H1 (cell line): ENCODE data around the gene LRRC30. TPM values are rescaled to one million over a fixed set of nuclear protein-coding genes. Genes with fewer than 3 reads are reported as not detected.

Experiments used
- CTCF ChIA-PET: fragments of 300-600 bp; sonication (Branson Sonifier 250); formaldehyde crosslinking; loops from one replicate; lab custom pipeline; 2021; ENCODE audit not compliant: partially characterized antibody; lab: Charles Lee
- POLR2A ChIA-PET: fragments of 300-600 bp; sonication (Branson Sonifier 250); formaldehyde crosslinking; loops from one replicate; lab custom pipeline; 2021; ENCODE audit warnings: inconsistent platforms; ENCODE audit not compliant: partially characterized antibody; lab: Charles Lee
- DNase-seq, 2 experiments: peaks; one replicate each; pipeline versions ENCODE4 v3.0.0 to v3.0.0-alpha.2; 2010 to 2022; ENCODE audit warnings: low spot score in 2 of 2, low read depth in 1 of 2, mixed read lengths in 1 of 2
- FAIRE-seq: peaks from 2 replicates; lab custom pipeline; 2011; peaks lifted over from hg19 to GRCh38; lab: Jason Lieb, UNC
- H2AFZ ChIP-seq: 2 replicates; pipeline ENCODE4 v1.8.1; 2012; ENCODE audit warnings: low read length, inconsistent platforms
- H2AK5ac ChIP-seq: 2 replicates; pipeline ENCODE4 v1.6.1; 2013; ENCODE audit warnings: low read depth, low read length
- H2BK120ac ChIP-seq: replicated peaks from 2 replicates; pipeline ENCODE3; 2013; ENCODE audit warnings: low read depth, low read length, inconsistent platforms
- H2BK12ac ChIP-seq: 2 replicates; pipeline ENCODE4 v1.6.1; 2013; ENCODE audit warnings: low read depth, low read length
- H2BK15ac ChIP-seq: 2 replicates; pipeline ENCODE4 v1.6.1; 2013; ENCODE audit warnings: low read length
- H2BK20ac ChIP-seq: 2 replicates; pipeline ENCODE4 v1.6.1; 2013; ENCODE audit warnings: low read length
- H2BK5ac ChIP-seq: 2 replicates; pipeline ENCODE4 v1.6.1; 2013; ENCODE audit warnings: low read depth, low read length
- H3K14ac ChIP-seq: 2 replicates; pipeline ENCODE4 v1.6.1; 2013; ENCODE audit warnings: inconsistent platforms; ENCODE audit not compliant: insufficient read length
- H3K18ac ChIP-seq: 2 replicates; pipeline ENCODE4 v1.6.1; 2013; ENCODE audit warnings: low read length; ENCODE audit errors: extremely low read depth
- H3K23ac ChIP-seq: 2 replicates; pipeline ENCODE4 v1.6.1; 2013; ENCODE audit warnings: inconsistent platforms; ENCODE audit not compliant: insufficient read length
- H3K23me2 ChIP-seq: 2 replicates; pipeline ENCODE4 v1.6.1; 2013; ENCODE audit warnings: low read depth, low read length
- H3K27ac ChIP-seq: 2 replicates; pipeline ENCODE4 v1.6.1; 2011; ENCODE audit warnings: low read depth, low read length, inconsistent platforms
- H3K27me3 ChIP-seq, 4 experiments: replicated peaks in 1 of 4; 1 replicate in 1 of 4; 2 replicates in 3 of 4; pipeline versions ENCODE4 v1.6.1 to v1.8.1; 2011 to 2013; ENCODE audit warnings: low read length in 3 of 4, mild to moderate bottlenecking in 3 of 4, inconsistent platforms in 2 of 4, mixed read lengths in 2 of 4, moderate library complexity in 1 of 4; ENCODE audit not compliant: control insufficient read depth in 3 of 4, insufficient read depth in 3 of 4; ENCODE audit errors: extremely low read depth in 1 of 4
- H3K36me3 ChIP-seq, 4 experiments: 2 replicates each; pipeline versions ENCODE4 v1.6.1 to v1.8.1; 2011 to 2013; ENCODE audit warnings: mild to moderate bottlenecking in 4 of 4, low read length in 3 of 4, moderate library complexity in 2 of 4, control low read depth in 1 of 4, inconsistent platforms in 1 of 4; ENCODE audit not compliant: insufficient read depth in 4 of 4, control insufficient read depth in 2 of 4
- H3K4ac ChIP-seq: replicated peaks from 2 replicates; pipeline ENCODE3; 2013; ENCODE audit warnings: low read length, low read depth, mixed read lengths, inconsistent platforms; ENCODE audit not compliant: insufficient read length
- H3K4me1 ChIP-seq, 4 experiments: replicated peaks in 1 of 4; 1 replicate in 1 of 4; 2 replicates in 3 of 4; pipeline versions ENCODE4 v1.6.1 to v1.8.1; 2011 to 2013; ENCODE audit warnings: low read length in 3 of 4, inconsistent platforms in 2 of 4, mixed read lengths in 1 of 4; ENCODE audit not compliant: insufficient read depth in 4 of 4, control insufficient read depth in 3 of 4
- H3K4me2 ChIP-seq, 2 experiments: 2 replicates each; pipeline versions ENCODE4 v1.6.1 to v1.8.1; 2011 to 2013; ENCODE audit warnings: low read depth in 2 of 2, low read length in 2 of 2, control low read depth in 1 of 2, inconsistent platforms in 1 of 2, mild to moderate bottlenecking in 1 of 2; ENCODE audit not compliant: insufficient read depth in 1 of 2
- H3K4me3 ChIP-seq, 4 experiments: fragments of 200-600, 300-600 bp in 1 of 4; sonication (generic), shearing (Covaris generic), sonication (Bioruptor Twin) in 1 of 4; 2 replicates each; pipeline versions ENCODE4 v1.5.1 to v1.8.1; 2011 to 2016; ENCODE audit warnings: low read length in 4 of 4, low read depth in 3 of 4, control low read depth in 2 of 4, inconsistent platforms in 2 of 4, mild to moderate bottlenecking in 2 of 4, mixed read lengths in 1 of 4, moderate library complexity in 1 of 4; ENCODE audit not compliant: insufficient read depth in 2 of 4; ENCODE audit errors: extremely low read depth in 1 of 4
- H3K56ac ChIP-seq: replicated peaks from 2 replicates; pipeline ENCODE3; 2013; ENCODE audit warnings: low read depth, mild to moderate bottlenecking, mixed read lengths, low read length, inconsistent platforms; ENCODE audit not compliant: insufficient read length
- H3K79me1 ChIP-seq: 2 replicates; pipeline ENCODE4 v1.6.1; 2013; ENCODE audit warnings: low read depth, low read length, control low read depth
- H3K79me2 ChIP-seq, 2 experiments: 2 replicates each; pipeline versions ENCODE4 v1.6.1 to v1.8.1; 2012 to 2013; ENCODE audit warnings: low read length in 2 of 2, mild to moderate bottlenecking in 2 of 2, inconsistent platforms in 1 of 2; ENCODE audit not compliant: insufficient read depth in 2 of 2, control insufficient read depth in 1 of 2
- H3K9ac ChIP-seq, 4 experiments: replicated peaks in 1 of 4; 1 replicate in 1 of 4; 2 replicates in 3 of 4; pipeline versions ENCODE4 v1.6.1 to v1.8.1; 2011 to 2013; ENCODE audit warnings: low read depth in 3 of 4, low read length in 3 of 4, control low read depth in 2 of 4, mild to moderate bottlenecking in 2 of 4, moderate library complexity in 2 of 4, inconsistent platforms in 1 of 4; ENCODE audit errors: extremely low read depth in 1 of 4
- H3K9me3 ChIP-seq, 2 experiments: 2 replicates each; pipeline versions ENCODE4 v1.6.1 to v1.8.1; 2012 to 2013; ENCODE audit warnings: mild to moderate bottlenecking in 2 of 2, moderate library complexity in 2 of 2, control low read depth in 1 of 2, inconsistent platforms in 1 of 2, low read depth in 1 of 2, low read length in 1 of 2, mixed read lengths in 1 of 2; ENCODE audit not compliant: insufficient read depth in 2 of 2
- H4K20me1 ChIP-seq, 2 experiments: replicated peaks in 1 of 2; 2 replicates each; pipeline versions ENCODE3 to v1.8.1; 2011 to 2013; ENCODE audit warnings: inconsistent platforms in 2 of 2, low read length in 2 of 2, mild to moderate bottlenecking in 1 of 2; ENCODE audit not compliant: insufficient read depth in 2 of 2, control insufficient read depth in 1 of 2
- H4K5ac ChIP-seq: 2 replicates; pipeline ENCODE4 v1.6.1; 2013; ENCODE audit warnings: low read length, low read depth, mixed read lengths, inconsistent platforms; ENCODE audit not compliant: insufficient read length
- H4K8ac ChIP-seq: 2 replicates; pipeline ENCODE4 v1.8.0; 2013; ENCODE audit warnings: mild to moderate bottlenecking, moderate library complexity, low read length, inconsistent platforms; ENCODE audit not compliant: insufficient read depth; ENCODE audit errors: extremely low read depth
- H4K91ac ChIP-seq: replicated peaks from 2 replicates; pipeline ENCODE3; 2013; ENCODE audit warnings: low read length, mixed read lengths, inconsistent platforms; ENCODE audit not compliant: insufficient read length
- CHD1 ChIP-seq: IDR thresholded peaks from 2 replicates; pipeline ENCODE4 v1.6.1; 2012; ENCODE audit warnings: low read depth, low read length, improper control_type of control experiment
- EGR1 ChIP-seq: IDR thresholded peaks from 2 replicates; pipeline ENCODE4 v1.6.1; 2011; ENCODE audit warnings: low read depth, low read length, borderline replicate concordance
- WGBS, 2 experiments: shearing (Covaris generic) in 1 of 2; methylation state at CpG; one replicate each; pipeline versions ENCODE4 v1.1.6 to v1.1.7; 2013 to 2015; ENCODE audit warnings: low lambda C conversion rate in 2 of 2, mixed read lengths in 2 of 2, inconsistent platforms in 1 of 2, low coverage in 1 of 2, missing lambda C conversion rate in 1 of 2; ENCODE audit not compliant: insufficient replicate concordance in 2 of 2, insufficient coverage in 1 of 2, insufficient read length in 1 of 2; ENCODE audit errors: extremely low coverage in 1 of 2, missing lambda C conversion rate in 1 of 2; 5-methylcytosine and 5-hydroxymethylcytosine counted together
- polyA plus RNA-seq, 7 experiments: library from polyadenylated mRNA; depleted of rRNA in 3 of 7; stranded (reverse) in 5 of 7; unstranded in 2 of 7; fragments of >200 nt in 5 of 7; fragments of 200-250 nt in 2 of 7; gene quantifications; 1 replicate in 5 of 7; 2 replicates in 1 of 7; 4 replicates in 1 of 7; pipeline versions ENCODE4 v1.2.1 to v1.2.3, GENCODE V29; 2011 to 2013; ENCODE audit warnings: missing spikeins in 2 of 7, mixed read lengths in 2 of 7
- total RNA-seq: library from RNA; stranded (reverse); fragmentation: NEBNext Ultra II Directional; extraction: Animal tissue kit (Norgen Biotek cat#: 25700); gene quantifications from 2 replicates; pipeline ENCODE4 v1.2.1, GENCODE V29; 2021

Gene LRRC30
- total and polyA plus RNA-seq, 2 of the 8 experiments (the other 6 are each of a cell fraction or from before 2014, with no cell fraction given): not detected

DNA sequence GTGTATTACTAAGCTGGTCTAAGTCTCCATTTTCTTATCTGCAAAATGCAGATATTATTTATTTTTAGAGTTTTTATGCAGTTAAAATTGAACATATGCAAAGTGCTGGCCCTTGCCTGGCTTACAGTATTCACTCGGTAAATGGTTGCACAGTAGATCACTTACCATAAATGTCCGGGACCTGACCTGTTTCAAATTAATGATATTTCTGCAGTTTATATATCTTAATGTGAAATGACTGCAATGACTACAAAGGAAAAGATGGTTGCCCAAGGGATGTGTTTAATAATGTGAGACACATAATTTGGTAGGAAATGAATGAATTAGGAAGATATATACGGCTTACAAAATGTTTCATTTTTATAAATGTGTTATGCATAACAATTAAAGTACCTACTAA is 37.1 kb downstream of the LRRC30 start:
- 93% methylated on average over 3 of the region's 3 CpGs; no CpG with 5 or more reads in 1 of the 2 experiments for WGBS, 2 experiments
- Histone ChIP-seq H3K36me3 (no peaks in the 10 kb centered on the region), H4K91ac (no peak overlapping the region), H3K27ac (no peak overlapping the region), H3K4me1 (peaks cover 0 to 5% (median 0%) of the 10 kb centered on the region in 4 experiments; a peak in 1 of 7 replicates), H3K23ac (no peak overlapping the region), H2BK15ac (no peak overlapping the region), H2BK5ac (no peak overlapping the region), H4K5ac (no peak overlapping the region), H2BK20ac (no peak overlapping the region), H2AK5ac (no peak overlapping the region), H2AFZ (no peak overlapping the region), H4K20me1 (no peaks in the 10 kb centered on the region), H3K27me3 (no peaks in the 10 kb centered on the region), H3K4me3 (no peak overlapping the region), H3K79me1 (no peaks in the 10 kb centered on the region), H4K8ac (no peak overlapping the region), H2BK120ac (no peak overlapping the region), H3K79me2 (no peaks in the 10 kb centered on the region), H3K4me2 (no peak overlapping the region), H3K9me3 (no peaks in the 10 kb centered on the region), H2BK12ac (no peak overlapping the region), H3K4ac (no peak overlapping the region), H3K23me2 (no peaks in the 10 kb centered on the region; the same call in 1 of the 2 replicates), H3K14ac (no peak overlapping the region), H3K56ac (no peak overlapping the region), H3K9ac (no peak overlapping the region), H3K18ac (no peak overlapping the region)
- CTCF ChIA-PET: interaction anchor here (1.1 to 1.2 kb wide), 2 partner anchors 46 to 300 kb away, joined by 3 read pairs; no protein-coding TSS in a partner anchor
- POLR2A ChIA-PET: no interaction called here
- FAIRE-seq: no peak
- no peak for DNase-seq
- TF ChIP-seq CHD1: no peak
- TF ChIP-seq EGR1: no peak
